ENCODE measurements around the gene UVRAG. TPM values are rescaled to one million over a fixed set of nuclear protein-coding genes. Genes with fewer than 3 reads are reported as not detected.
"Not testable (repeated sequence)": the region's sequence is repeated elsewhere in the genome, so short reads cannot be mapped to it uniquely, and the experiment has no call there.

The UVRAG gene
- polyA plus RNA-seq, 1 donor: 13.8 TPM

GRCh38 chr11:76056876-76057275 is 241.9 kb downstream of the UVRAG start:
- Histone ChIP-seq H3K4me1 (ENCODE audit: control insufficient read depth, insufficient read depth, low read length) (no peaks in the 10 kb centered on the region), H3K9me3 (ENCODE audit: control insufficient read depth, low read depth, low read length) (peaks cover 5% of the 10 kb centered on the region), H3K27me3 (ENCODE audit: control insufficient read depth, insufficient read depth, low read length) (no peaks in the 10 kb centered on the region), H3K27ac (ENCODE audit: low read length) (no peak overlapping the region), H3K36me3 (ENCODE audit: control insufficient read depth, insufficient read depth, low read length) (peaks cover 3% of the 10 kb centered on the region), H3K4me3 (ENCODE audit: low read length) (no peak overlapping the region)
- WGBS (ENCODE audit: insufficient coverage, low lambda C conversion rate): no CpG with 5 or more reads among the region's 1 CpG
- DNase-seq: no peak

- DNase-seq; H3K9me3 ChIP-seq (ENCODE audit: control insufficient read depth, low read depth, low read length); H3K27me3 ChIP-seq (ENCODE audit: control insufficient read depth, insufficient read depth, low read length); H3K4me3 ChIP-seq (ENCODE audit: low read length); H3K36me3 ChIP-seq (ENCODE audit: control insufficient read depth, insufficient read depth, low read length); H3K4me1 ChIP-seq (ENCODE audit: control insufficient read depth, insufficient read depth, low read length); H3K27ac ChIP-seq (ENCODE audit: low read length): not testable (repeated sequence)
- WGBS (ENCODE audit: insufficient coverage, low lambda C conversion rate): no CpG with 5 or more reads among the region's 35 CpGs
These were observed 245.5 kb downstream of the UVRAG start for GRCh38 chr11:76060475-76061036.

- peaks cover 5% of the 10 kb centered on the region for H3K9me3 ChIP-seq (ENCODE audit: control insufficient read depth, low read depth, low read length)
- H3K4me1 ChIP-seq (ENCODE audit: control insufficient read depth, insufficient read depth, low read length): no peaks in the 10 kb centered on the region
- H3K4me3 ChIP-seq (ENCODE audit: low read length): no peak overlapping the region
- no peak overlapping the region for H3K27ac ChIP-seq (ENCODE audit: low read length)
- no peak for DNase-seq
- H3K27me3 ChIP-seq (ENCODE audit: control insufficient read depth, insufficient read depth, low read length): no peaks in the 10 kb centered on the region
- H3K36me3 ChIP-seq (ENCODE audit: control insufficient read depth, insufficient read depth, low read length): peaks cover 6% of the 10 kb centered on the region
- 96% methylated on average over 3 of the region's 6 CpGs for WGBS (ENCODE audit: insufficient coverage, low lambda C conversion rate)
These were observed 247.7 kb downstream of the UVRAG start for GRCh38 chr11:76062733-76063132.

GRCh38 chr11:76064192-76064591 is 249.2 kb downstream of the UVRAG start:
- no peak for DNase-seq
- Histone ChIP-seq H3K4me3 (ENCODE audit: low read length) (no peak overlapping the region), H3K27me3 (ENCODE audit: control insufficient read depth, insufficient read depth, low read length) (no peaks in the 10 kb centered on the region), H3K27ac (ENCODE audit: low read length) (no peak overlapping the region), H3K36me3 (ENCODE audit: control insufficient read depth, insufficient read depth, low read length) (peaks cover 10% of the 10 kb centered on the region), H3K9me3 (ENCODE audit: control insufficient read depth, low read depth, low read length) (peaks cover 5% of the 10 kb centered on the region), H3K4me1 (ENCODE audit: control insufficient read depth, insufficient read depth, low read length) (no peaks in the 10 kb centered on the region)
- 90% methylated on average over 3 of the region's 3 CpGs for whole genome bisulfite sequencing (ENCODE audit: insufficient coverage, low lambda C conversion rate)

GRCh38 chr11:76067099-76067498 is 252.1 kb downstream of the UVRAG start:
- H3K9me3 ChIP-seq (ENCODE audit: control insufficient read depth, low read depth, low read length): no peaks in the 10 kb centered on the region
- WGBS (ENCODE audit: insufficient coverage, low lambda C conversion rate): no CpG with 5 or more reads among the region's 2 CpGs
- H3K27me3 ChIP-seq (ENCODE audit: control insufficient read depth, insufficient read depth, low read length): no peaks in the 10 kb centered on the region
- DNase-seq: no peak
- H3K4me1 ChIP-seq (ENCODE audit: control insufficient read depth, insufficient read depth, low read length): no peaks in the 10 kb centered on the region
- no peak overlapping the region for H3K27ac ChIP-seq (ENCODE audit: low read length)
- peaks cover 10% of the 10 kb centered on the region for H3K36me3 ChIP-seq (ENCODE audit: control insufficient read depth, insufficient read depth, low read length)
- no peak overlapping the region for H3K4me3 ChIP-seq (ENCODE audit: low read length)

GRCh38 chr11:76069001-76069400 is 254.0 kb downstream of the UVRAG start:
- Histone ChIP-seq H3K27me3 (ENCODE audit: control insufficient read depth, insufficient read depth, low read length) (no peaks in the 10 kb centered on the region), H3K9me3 (ENCODE audit: control insufficient read depth, low read depth, low read length) (no peaks in the 10 kb centered on the region), H3K36me3 (ENCODE audit: control insufficient read depth, insufficient read depth, low read length) (peaks cover 10% of the 10 kb centered on the region), H3K4me3 (ENCODE audit: low read length) (no peak overlapping the region), H3K4me1 (ENCODE audit: control insufficient read depth, insufficient read depth, low read length) (no peaks in the 10 kb centered on the region), H3K27ac (ENCODE audit: low read length) (no peak overlapping the region)
- no peak for DNase-seq

GRCh38 chr11:76071090-76071489 is 256.1 kb downstream of the UVRAG start:
- H3K9me3 ChIP-seq (ENCODE audit: control insufficient read depth, low read depth, low read length): no peaks in the 10 kb centered on the region
- no peaks in the 10 kb centered on the region for H3K27me3 ChIP-seq (ENCODE audit: control insufficient read depth, insufficient read depth, low read length)
- no peak overlapping the region for H3K4me3 ChIP-seq (ENCODE audit: low read length)
- peaks cover 10% of the 10 kb centered on the region for H3K36me3 ChIP-seq (ENCODE audit: control insufficient read depth, insufficient read depth, low read length)
- DNase-seq: peak; percentile 9 to 49
- H3K27ac ChIP-seq (ENCODE audit: low read length): no peak overlapping the region
- H3K4me1 ChIP-seq (ENCODE audit: control insufficient read depth, insufficient read depth, low read length): no peaks in the 10 kb centered on the region

- H3K27me3 ChIP-seq (ENCODE audit: control insufficient read depth, insufficient read depth, low read length): no peaks in the 10 kb centered on the region
- H3K4me1 ChIP-seq (ENCODE audit: control insufficient read depth, insufficient read depth, low read length): no peaks in the 10 kb centered on the region
- DNase-seq: no peak
- H3K4me3 ChIP-seq (ENCODE audit: low read length): no peak overlapping the region
- no peaks in the 10 kb centered on the region for H3K36me3 ChIP-seq (ENCODE audit: control insufficient read depth, insufficient read depth, low read length)
- no CpG with 5 or more reads among the region's 1 CpG for WGBS (ENCODE audit: insufficient coverage, low lambda C conversion rate)
- H3K9me3 ChIP-seq (ENCODE audit: control insufficient read depth, low read depth, low read length): no peaks in the 10 kb centered on the region
- no peak overlapping the region for H3K27ac ChIP-seq (ENCODE audit: low read length)
These were observed 258.7 kb downstream of the UVRAG start for GRCh38 chr11:76073724-76074123.

GRCh38 chr11:76074148-76075095 is 259.4 kb downstream of the UVRAG start:
- Histone ChIP-seq H3K9me3 (ENCODE audit: control insufficient read depth, low read depth, low read length) (no peaks in the 10 kb centered on the region), H3K36me3 (ENCODE audit: control insufficient read depth, insufficient read depth, low read length) (no peaks in the 10 kb centered on the region), H3K27me3 (ENCODE audit: control insufficient read depth, insufficient read depth, low read length) (no peaks in the 10 kb centered on the region), H3K27ac (ENCODE audit: low read length) (no peak overlapping the region), H3K4me1 (ENCODE audit: control insufficient read depth, insufficient read depth, low read length) (no peaks in the 10 kb centered on the region), H3K4me3 (ENCODE audit: low read length) (no peak overlapping the region)
- DNase-seq: no peak
- WGBS (ENCODE audit: insufficient coverage, low lambda C conversion rate): no CpG with 5 or more reads among the region's 1 CpG

GRCh38 chr11:76075716-76076115 is 260.7 kb downstream of the UVRAG start:
- 80% methylated on average over 2 of the region's 2 CpGs for WGBS (ENCODE audit: insufficient coverage, low lambda C conversion rate)
- Histone ChIP-seq H3K4me3 (ENCODE audit: low read length) (no peak overlapping the region), H3K36me3 (ENCODE audit: control insufficient read depth, insufficient read depth, low read length) (no peaks in the 10 kb centered on the region), H3K4me1 (ENCODE audit: control insufficient read depth, insufficient read depth, low read length) (no peaks in the 10 kb centered on the region), H3K27ac (ENCODE audit: low read length) (no peak overlapping the region), H3K9me3 (ENCODE audit: control insufficient read depth, low read depth, low read length) (no peaks in the 10 kb centered on the region), H3K27me3 (ENCODE audit: control insufficient read depth, insufficient read depth, low read length) (no peaks in the 10 kb centered on the region)
- no peak for DNase-seq

GRCh38 chr11:76076253-76076652 is 261.2 kb downstream of the UVRAG start:
- not testable (repeated sequence) for H3K36me3 ChIP-seq (ENCODE audit: control insufficient read depth, insufficient read depth, low read length); H3K9me3 ChIP-seq (ENCODE audit: control insufficient read depth, low read depth, low read length); H3K4me3 ChIP-seq (ENCODE audit: low read length); H3K27me3 ChIP-seq (ENCODE audit: control insufficient read depth, insufficient read depth, low read length); DNase-seq; H3K4me1 ChIP-seq (ENCODE audit: control insufficient read depth, insufficient read depth, low read length); H3K27ac ChIP-seq (ENCODE audit: low read length)
- no CpG with 5 or more reads among the region's 4 CpGs for WGBS (ENCODE audit: insufficient coverage, low lambda C conversion rate)
